ENCODE data around the gene ATP11C. TPM values are rescaled to one million over a fixed set of nuclear protein-coding genes. Genes with fewer than 3 reads are reported as not detected.

ATP11C gene
- total RNA-seq, 2 donors from 2014 or later: 23.2 to 28.3 TPM

GRCh38 chrX:139816204-139816603, 116.6 kb downstream of the ATP11C start:
- Histone ChIP-seq H3K4me3 (no peak overlapping the region), H3K4me1 (replicated peaks) (no peaks in the 10 kb centered on the region), H3K36me3 (no peaks in the 10 kb centered on the region), H3K9me3 (no peaks in the 10 kb centered on the region), H3K27ac (no peak overlapping the region), H3K27me3 (replicated peaks; ENCODE audit: insufficient read depth) (no peaks in the 10 kb centered on the region)
- 80% methylated on average over 2 of the region's 2 CpGs for WGBS
- TF ChIP-seq POLR2A (IDR thresholded peaks at IDR 0.05) (no peak), CTCF (IDR thresholded peaks at IDR 0.05) (no peak), POLR2AphosphoS5 (IDR thresholded peaks at IDR 0.05) (no peak)
- no peak for DNase-seq (ENCODE audit: low spot score)
- intact Hi-C loops (cut with DNase I): no loop called here

- Histone ChIP-seq H3K27ac (no peak overlapping the region), H3K4me1 (replicated peaks) (no peaks in the 10 kb centered on the region), H3K27me3 (replicated peaks; ENCODE audit: insufficient read depth) (no peaks in the 10 kb centered on the region), H3K9me3 (no peaks in the 10 kb centered on the region), H3K36me3 (no peaks in the 10 kb centered on the region), H3K4me3 (no peak overlapping the region)
- intact Hi-C loops (cut with DNase I): no loop called here
- DNase-seq (ENCODE audit: low spot score): no peak
- TF ChIP-seq POLR2A (IDR thresholded peaks at IDR 0.05) (no peak), POLR2AphosphoS5 (IDR thresholded peaks at IDR 0.05) (no peak), CTCF (IDR thresholded peaks at IDR 0.05) (no peak)
- 44% methylated on average over 1 of the region's 1 CpG for WGBS
These were observed 117.1 kb downstream of the ATP11C start for GRCh38 chrX:139815771-139816170.

GRCh38 chrX:139811942-139812629, 120.8 kb downstream of the ATP11C start:
- intact Hi-C loops (cut with DNase I): no loop called here
- Histone ChIP-seq H3K27me3 (replicated peaks; ENCODE audit: insufficient read depth) (no peaks in the 10 kb centered on the region), H3K36me3 (no peaks in the 10 kb centered on the region), H3K4me1 (replicated peaks) (no peaks in the 10 kb centered on the region), H3K9me3 (no peaks in the 10 kb centered on the region), H3K4me3 (no peak overlapping the region), H3K27ac (no peak overlapping the region)
- no peak for DNase-seq (ENCODE audit: low spot score)
- WGBS: 90% methylated on average over 6 of the region's 6 CpGs
- no peak for TF ChIP-seq POLR2AphosphoS5 (IDR thresholded peaks at IDR 0.05)

GRCh38 chrX:139804482-139804881, 128.4 kb downstream of the ATP11C start:
- Histone ChIP-seq H3K27ac (no peak overlapping the region), H3K36me3 (no peaks in the 10 kb centered on the region), H3K27me3 (replicated peaks; ENCODE audit: insufficient read depth) (no peaks in the 10 kb centered on the region), H3K9me3 (no peaks in the 10 kb centered on the region), H3K4me3 (no peak overlapping the region), H3K4me1 (replicated peaks) (no peaks in the 10 kb centered on the region)
- 83% methylated on average over 1 of the region's 1 CpG for WGBS
- DNase-seq (ENCODE audit: low spot score): no peak
- TF ChIP-seq POLR2AphosphoS5 (IDR thresholded peaks at IDR 0.05): no peak
- TF ChIP-seq POLR2A (IDR thresholded peaks at IDR 0.05): no peak
- TF ChIP-seq CTCF (IDR thresholded peaks at IDR 0.05): no peak
- intact Hi-C loops (cut with DNase I): no loop called here

GRCh38 chrX:139803224-139803623, 129.6 kb downstream of the ATP11C start:
- Histone ChIP-seq H3K4me1 (replicated peaks) (no peaks in the 10 kb centered on the region), H3K36me3 (no peaks in the 10 kb centered on the region), H3K27me3 (replicated peaks; ENCODE audit: insufficient read depth) (no peaks in the 10 kb centered on the region), H3K27ac (no peak overlapping the region), H3K9me3 (no peaks in the 10 kb centered on the region), H3K4me3 (no peak overlapping the region)
- 12% methylated on average over 2 of the region's 2 CpGs for WGBS
- intact Hi-C loops (cut with DNase I): no loop called here
- DNase-seq (ENCODE audit: low spot score): no peak
- no peak for TF ChIP-seq CTCF (IDR thresholded peaks at IDR 0.05)
- no peak for TF ChIP-seq POLR2AphosphoS5 (IDR thresholded peaks at IDR 0.05)
- no peak for TF ChIP-seq POLR2A (IDR thresholded peaks at IDR 0.05)
